NCI-H524 (cell line): Measurements from ENCODE around the gene ANKRD66.
"Not testable (repeated sequence)": the region's sequence is repeated elsewhere in the genome, so short reads cannot be mapped to it uniquely, and the experiment has no call there.

ENCODE experiments used
- DNase-seq, 2 experiments: peaks; one replicate each; lab custom pipeline; 2025; lab: John Stamatoyannopoulos, UW

ANKRD66 gene

GRCh38 chr6:46755865-46756264, 9.1 kb downstream of the ANKRD66 start:
- no peak for DNase-seq

- no peak for DNase-seq
These were observed 9.9 kb downstream of the ANKRD66 start for GRCh38 chr6:46756469-46757213.

- no peak for DNase-seq
These were observed 10.5 kb downstream of the ANKRD66 start for GRCh38 chr6:46757214-46757596.

- no peak for DNase-seq
These were observed 12.4 kb downstream of the ANKRD66 start for GRCh38 chr6:46758960-46759753.

- DNase-seq: no peak
These were observed 14.2 kb downstream of the ANKRD66 start for GRCh38 chr6:46760925-46761324.

GRCh38 chr6:46763466-46763865, 16.7 kb downstream of the ANKRD66 start:
- DNase-seq: no peak

DNA sequence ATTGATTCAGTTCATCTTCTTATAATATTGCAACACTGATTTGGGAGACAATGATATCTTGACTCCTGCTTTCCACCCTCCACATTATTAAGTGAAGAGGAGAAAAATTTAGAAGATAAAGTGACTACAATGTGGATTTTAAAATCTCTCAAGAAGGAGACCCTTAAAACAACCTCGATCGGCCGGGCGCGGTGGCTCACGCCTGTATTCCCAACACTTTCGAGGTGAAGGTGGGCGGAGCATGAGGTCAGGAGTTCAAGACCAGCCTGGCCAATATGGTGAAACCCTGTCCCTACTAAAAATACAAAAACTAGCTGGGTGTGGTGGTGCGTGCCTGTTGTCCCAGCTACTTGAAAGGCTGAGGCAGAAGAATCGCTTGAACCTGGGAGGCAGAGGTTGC, 17.5 kb downstream of the ANKRD66 start:
- DNase-seq: not testable (repeated sequence)

- DNase-seq: no peak
These were observed 18.2 kb downstream of the ANKRD66 start for GRCh38 chr6:46764961-46765360.

- DNase-seq: no peak
These were observed 25.3 kb downstream of the ANKRD66 start for GRCh38 chr6:46772016-46772415.

GRCh38 chr6:46772762-46773161, 26.0 kb downstream of the ANKRD66 start:
- DNase-seq: no peak

DNA sequence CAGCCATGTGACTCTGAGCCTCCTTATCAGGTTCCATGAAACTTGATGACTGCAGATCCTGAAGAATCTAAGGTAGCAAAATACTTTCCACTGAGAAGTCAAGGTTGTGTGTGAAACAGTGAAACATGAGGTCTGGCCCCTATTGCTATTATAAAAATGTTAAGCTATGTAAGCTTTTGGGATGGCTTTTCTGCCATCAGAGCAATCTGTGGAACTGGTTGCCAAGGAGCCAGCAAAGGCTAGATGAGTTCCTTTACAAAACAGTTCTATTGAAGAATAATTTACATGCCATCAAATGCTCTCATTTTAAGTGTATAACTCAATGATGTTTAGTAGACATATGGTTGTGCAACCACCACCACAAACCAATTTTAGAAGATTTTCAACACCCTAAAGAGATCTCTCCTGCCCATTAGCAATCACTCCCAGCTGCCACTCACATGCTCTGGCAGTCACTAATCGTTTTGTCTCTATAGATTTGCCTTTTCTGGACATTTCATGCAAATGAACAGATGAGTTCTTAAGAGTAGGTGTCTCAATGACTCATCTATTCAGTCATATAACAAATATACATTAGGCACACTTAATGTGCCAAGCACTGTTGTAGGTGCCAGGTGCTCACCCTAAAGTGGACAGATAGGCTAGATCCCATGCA, 26.6 kb downstream of the ANKRD66 start:
- DNase-seq: no peak

GRCh38 chr6:46774736-46775135, 28.0 kb downstream of the ANKRD66 start:
- not testable (repeated sequence) for DNase-seq

GRCh38 chr6:46776070-46776712, 29.5 kb downstream of the ANKRD66 start:
- peak; percentile 58 to 92 for DNase-seq

GRCh38 chr6:46777476-46778346, 31.0 kb downstream of the ANKRD66 start:
- DNase-seq: no peak

- DNase-seq: peak; percentile 26 to 65
These were observed 35.0 kb downstream of the ANKRD66 start for GRCh38 chr6:46781478-46782378.

DNA sequence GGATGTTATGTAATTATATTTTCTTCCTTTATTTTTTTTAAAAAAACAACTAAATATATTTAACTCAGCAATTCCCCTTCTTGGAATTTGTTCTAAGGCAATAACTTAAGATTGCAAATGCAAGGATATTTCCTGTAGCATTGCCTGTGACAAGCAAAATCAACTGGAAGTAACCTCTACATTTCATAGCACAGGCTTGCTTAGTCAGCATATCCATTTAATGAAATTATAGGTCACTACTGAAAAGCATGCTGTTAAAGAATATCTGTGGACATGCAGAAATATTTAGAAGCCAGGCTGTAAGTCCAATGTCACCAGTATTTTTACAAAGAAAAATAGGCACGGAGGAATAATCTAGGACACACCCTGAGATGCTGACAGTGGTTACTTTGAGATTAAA, 37.8 kb downstream of the ANKRD66 start:
- no peak for DNase-seq

GRCh38 chr6:46787871-46788540, 41.3 kb downstream of the ANKRD66 start:
- peak; percentile 40 to 56 for DNase-seq

GRCh38 chr6:46788791-46789190, 42.1 kb downstream of the ANKRD66 start:
- DNase-seq: no peak

DNA sequence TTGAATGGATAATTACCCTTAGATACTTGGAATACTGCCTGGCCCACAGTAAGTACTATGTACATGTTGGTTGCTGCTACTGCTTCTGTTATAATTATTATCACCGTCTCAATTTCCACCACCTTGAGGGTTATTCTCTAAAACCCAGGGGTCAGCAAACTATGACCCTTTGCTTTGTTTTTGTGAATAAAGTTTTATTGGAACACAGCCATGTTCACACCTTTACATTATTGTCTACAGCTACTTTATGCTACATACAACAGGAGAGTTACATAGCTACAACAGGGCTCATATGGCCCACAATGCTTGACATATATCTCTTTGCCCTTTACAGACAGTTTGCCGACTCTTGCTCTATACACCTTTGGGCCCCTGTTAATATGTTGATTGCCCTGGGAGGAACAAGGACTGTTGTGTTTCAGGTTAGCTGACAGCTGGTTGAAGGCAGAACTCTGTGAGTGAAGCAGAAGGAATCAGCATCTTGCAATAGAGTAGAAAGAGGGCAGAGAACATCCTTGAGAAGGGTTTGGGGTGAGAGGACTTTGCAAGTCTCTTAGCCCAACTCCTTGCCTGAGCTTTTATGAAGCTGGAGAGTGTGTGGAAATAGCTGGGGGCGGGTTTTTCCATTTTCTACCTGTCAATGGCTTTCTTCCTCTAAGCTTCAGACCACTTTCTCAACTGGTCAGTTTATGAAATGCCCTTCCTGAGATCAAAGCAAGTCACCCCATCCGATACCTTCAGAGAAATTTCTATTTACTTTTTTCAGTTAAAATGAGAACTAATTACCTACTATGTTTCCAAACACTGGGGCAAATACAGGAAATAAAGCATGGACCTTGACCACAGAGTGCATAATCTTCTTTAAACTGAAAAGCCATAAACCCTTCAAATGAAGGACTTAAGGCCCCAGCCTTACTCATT, 43.0 kb downstream of the ANKRD66 start:
- DNase-seq: no peak
